Measurements from ENCODE around the gene KRT1. TPM values are rescaled to one million over a fixed set of nuclear protein-coding genes. Genes with fewer than 3 reads are reported as not detected.

The KRT1 gene
- polyA plus RNA-seq, 1 of the 3 experiments (the other 2 are of a cell fraction) = not detected

DNA sequence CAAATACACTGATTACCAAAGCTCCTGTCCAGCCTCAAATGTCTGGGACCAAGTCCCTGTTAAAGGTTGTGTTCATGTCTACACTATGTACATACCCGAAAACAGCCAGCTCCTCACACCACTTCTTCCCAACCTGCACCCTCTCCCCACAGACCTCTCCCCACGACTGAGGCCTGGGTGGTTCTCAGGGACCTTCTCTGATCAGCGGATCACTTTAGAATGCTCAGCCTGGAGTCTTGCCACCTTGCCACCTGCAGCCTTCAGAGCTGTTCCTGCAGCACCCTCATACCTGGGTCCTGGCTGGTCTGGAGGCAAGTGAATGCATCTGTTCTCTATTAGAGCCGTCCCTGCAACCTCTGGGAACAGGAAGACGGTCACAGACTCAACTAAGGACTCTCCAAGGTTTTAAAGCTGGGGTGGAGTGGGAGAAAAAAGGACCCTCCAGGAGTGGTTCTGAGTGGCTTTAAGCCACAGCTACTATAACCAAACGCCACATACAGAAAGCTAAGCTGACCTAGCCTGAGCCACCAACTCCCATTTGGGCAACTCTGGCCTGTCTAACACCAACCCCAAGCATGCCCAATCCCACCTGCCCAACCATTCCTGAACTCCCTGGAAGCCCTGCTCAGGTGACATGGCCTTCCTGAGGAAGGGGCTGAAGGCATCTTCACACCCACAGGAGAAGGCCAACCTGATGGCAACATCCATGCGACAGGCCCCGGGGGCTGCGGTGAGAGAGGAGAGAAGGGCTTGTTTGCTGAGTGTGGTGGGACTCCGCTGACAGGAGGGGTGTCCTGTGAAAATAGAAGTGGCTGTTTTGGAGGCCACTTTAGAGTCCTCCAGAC, 36.8 kb downstream of the KRT1 start:
- Histone ChIP-seq H3K4me1 (ENCODE audit: control insufficient read depth in 1 of 2, insufficient read depth in 2 of 2, low read depth in 1 of 2, low read length in 1 of 2) (no peaks in the 10 kb centered on the region), H3K36me3 (replicated peaks in 1 of 2; ENCODE audit: control insufficient read depth in 1 of 2, insufficient read depth in 2 of 2, low read length in 1 of 2) (no peaks in the 10 kb centered on the region), H3K4me2 (no peak overlapping the region), H3K9ac (no peak overlapping the region), H3K79me2 (ENCODE audit: insufficient read depth) (no peaks in the 10 kb centered on the region), H3K27me3 (ENCODE audit: insufficient read depth) (peaks cover 75% of the 10 kb centered on the region), H4K20me1 (ENCODE audit: insufficient read depth) (no peaks in the 10 kb centered on the region), H3K4me3 (ENCODE audit: low read depth in 2 of 2, low read length in 1 of 2) (no peak overlapping the region), H2AFZ (ENCODE audit: low read depth) (no peak overlapping the region), H3K9me2 (no peaks in the 10 kb centered on the region), H3F3A (replicated peaks; ENCODE audit: insufficient read depth) (no peaks in the 10 kb centered on the region), H3K9me3 (no peaks in the 10 kb centered on the region), H3K27ac (ENCODE audit: low read depth in 2 of 2, low read length in 1 of 2) (no peak overlapping the region)
- TF ChIP-seq RXRA (IDR thresholded peaks at IDR 0.05; ENCODE audit: borderline replicate concordance, low read depth) = no peak
- no peak for TF ChIP-seq NRF1 (IDR thresholded peaks at IDR 0.05; ENCODE audit: low read depth, low read length)
- TF ChIP-seq, protein P1, sequence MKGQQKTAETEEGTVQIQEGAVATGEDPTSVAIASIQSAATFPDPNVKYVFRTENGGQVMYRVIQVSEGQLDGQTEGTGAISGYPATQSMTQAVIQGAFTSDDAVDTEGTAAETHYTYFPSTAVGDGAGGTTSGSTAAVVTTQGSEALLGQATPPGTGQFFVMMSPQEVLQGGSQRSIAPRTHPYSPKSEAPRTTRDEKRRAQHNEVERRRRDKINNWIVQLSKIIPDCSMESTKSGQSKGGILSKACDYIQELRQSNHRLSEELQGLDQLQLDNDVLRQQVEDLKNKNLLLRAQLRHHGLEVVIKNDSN (IDR thresholded peaks at IDR 0.05; ENCODE audit: borderline replicate concordance, low read depth) = no peak
- TF ChIP-seq POLR2AphosphoS5 (IDR thresholded peaks at IDR 0.05; ENCODE audit: low read depth, low read length) = no peak
- TF ChIP-seq, protein P2, sequence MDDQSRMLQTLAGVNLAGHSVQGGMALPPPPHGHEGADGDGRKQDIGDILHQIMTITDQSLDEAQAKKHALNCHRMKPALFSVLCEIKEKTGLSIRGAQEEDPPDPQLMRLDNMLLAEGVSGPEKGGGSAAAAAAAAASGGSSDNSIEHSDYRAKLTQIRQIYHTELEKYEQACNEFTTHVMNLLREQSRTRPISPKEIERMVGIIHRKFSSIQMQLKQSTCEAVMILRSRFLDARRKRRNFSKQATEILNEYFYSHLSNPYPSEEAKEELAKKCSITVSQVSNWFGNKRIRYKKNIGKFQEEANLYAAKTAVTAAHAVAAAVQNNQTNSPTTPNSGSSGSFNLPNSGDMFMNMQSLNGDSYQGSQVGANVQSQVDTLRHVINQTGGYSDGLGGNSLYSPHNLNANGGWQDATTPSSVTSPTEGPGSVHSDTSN (IDR thresholded peaks at IDR 0.05) = no peak
- TF ChIP-seq FOXM1 (IDR thresholded peaks at IDR 0.05; ENCODE audit: low read depth) = no peak
- TF ChIP-seq EP300 (IDR thresholded peaks at IDR 0.05; ENCODE audit: borderline replicate concordance in 1 of 2, low read depth in 1 of 2, low read length in 1 of 2) = no peak
- no peak for TF ChIP-seq RAD21 (IDR thresholded peaks at IDR 0.05; ENCODE audit: low read length)
- no peak for TF ChIP-seq RFX5 (IDR thresholded peaks at IDR 0.05; ENCODE audit: low read length)
- no peak for TF ChIP-seq EZH2phosphoT487 (IDR thresholded peaks at IDR 0.05; ENCODE audit: borderline replicate concordance, low read depth)
- TF ChIP-seq FOSL2 (IDR thresholded peaks at IDR 0.05; ENCODE audit: borderline replicate concordance, low read depth) = no peak
- TF ChIP-seq MXI1 (IDR thresholded peaks at IDR 0.05; ENCODE audit: low read depth, low read length) = no peak
- TF ChIP-seq TCF12 (IDR thresholded peaks at IDR 0.05) = no peak
- TF ChIP-seq, protein P3, sequence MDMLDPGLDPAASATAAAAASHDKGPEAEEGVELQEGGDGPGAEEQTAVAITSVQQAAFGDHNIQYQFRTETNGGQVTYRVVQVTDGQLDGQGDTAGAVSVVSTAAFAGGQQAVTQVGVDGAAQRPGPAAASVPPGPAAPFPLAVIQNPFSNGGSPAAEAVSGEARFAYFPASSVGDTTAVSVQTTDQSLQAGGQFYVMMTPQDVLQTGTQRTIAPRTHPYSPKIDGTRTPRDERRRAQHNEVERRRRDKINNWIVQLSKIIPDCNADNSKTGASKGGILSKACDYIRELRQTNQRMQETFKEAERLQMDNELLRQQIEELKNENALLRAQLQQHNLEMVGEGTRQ (IDR thresholded peaks at IDR 0.05; ENCODE audit: borderline replicate concordance, low read depth, low read length) = no peak
- no peak for TF ChIP-seq RCOR1 (IDR thresholded peaks at IDR 0.05; ENCODE audit: low read length)
- TF ChIP-seq FOXJ3 (CRISPR knock-in tag; IDR thresholded peaks at IDR 0.05) = no peak
- TF ChIP-seq ELF1 (IDR thresholded peaks at IDR 0.05) = no peak
- TF ChIP-seq, protein P4, sequence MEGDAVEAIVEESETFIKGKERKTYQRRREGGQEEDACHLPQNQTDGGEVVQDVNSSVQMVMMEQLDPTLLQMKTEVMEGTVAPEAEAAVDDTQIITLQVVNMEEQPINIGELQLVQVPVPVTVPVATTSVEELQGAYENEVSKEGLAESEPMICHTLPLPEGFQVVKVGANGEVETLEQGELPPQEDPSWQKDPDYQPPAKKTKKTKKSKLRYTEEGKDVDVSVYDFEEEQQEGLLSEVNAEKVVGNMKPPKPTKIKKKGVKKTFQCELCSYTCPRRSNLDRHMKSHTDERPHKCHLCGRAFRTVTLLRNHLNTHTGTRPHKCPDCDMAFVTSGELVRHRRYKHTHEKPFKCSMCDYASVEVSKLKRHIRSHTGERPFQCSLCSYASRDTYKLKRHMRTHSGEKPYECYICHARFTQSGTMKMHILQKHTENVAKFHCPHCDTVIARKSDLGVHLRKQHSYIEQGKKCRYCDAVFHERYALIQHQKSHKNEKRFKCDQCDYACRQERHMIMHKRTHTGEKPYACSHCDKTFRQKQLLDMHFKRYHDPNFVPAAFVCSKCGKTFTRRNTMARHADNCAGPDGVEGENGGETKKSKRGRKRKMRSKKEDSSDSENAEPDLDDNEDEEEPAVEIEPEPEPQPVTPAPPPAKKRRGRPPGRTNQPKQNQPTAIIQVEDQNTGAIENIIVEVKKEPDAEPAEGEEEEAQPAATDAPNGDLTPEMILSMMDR (IDR thresholded peaks at IDR 0.05) = no peak
- TF ChIP-seq, protein P5, sequence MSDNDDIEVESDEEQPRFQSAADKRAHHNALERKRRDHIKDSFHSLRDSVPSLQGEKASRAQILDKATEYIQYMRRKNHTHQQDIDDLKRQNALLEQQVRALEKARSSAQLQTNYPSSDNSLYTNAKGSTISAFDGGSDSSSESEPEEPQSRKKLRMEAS (IDR thresholded peaks at IDR 0.05; ENCODE audit: low read depth) = no peak
- no peak for TF ChIP-seq TAF1 (IDR thresholded peaks at IDR 0.05; ENCODE audit: borderline replicate concordance, low read depth, low read length)
- DNase-seq = no peak
- CTCF ChIA-PET = interaction anchor here (0.6 kb wide), 2 partner anchors 29 to 500 kb away, joined by 3 read pairs; no protein-coding TSS in a partner anchor
- POLR2A ChIA-PET = no interaction called here
- 26% methylated on average over 7 of the region's 10 CpGs for WGBS (ENCODE audit: low lambda C conversion rate)
